DMS 273 (cell line): ENCODE data around the gene CBLN3.

Source experiments
- DNase-seq: peaks from one replicate; lab custom pipeline; 2025; ENCODE audit not compliant: unreplicated experiment; lab: John Stamatoyannopoulos, UW

CBLN3 gene

DNA sequence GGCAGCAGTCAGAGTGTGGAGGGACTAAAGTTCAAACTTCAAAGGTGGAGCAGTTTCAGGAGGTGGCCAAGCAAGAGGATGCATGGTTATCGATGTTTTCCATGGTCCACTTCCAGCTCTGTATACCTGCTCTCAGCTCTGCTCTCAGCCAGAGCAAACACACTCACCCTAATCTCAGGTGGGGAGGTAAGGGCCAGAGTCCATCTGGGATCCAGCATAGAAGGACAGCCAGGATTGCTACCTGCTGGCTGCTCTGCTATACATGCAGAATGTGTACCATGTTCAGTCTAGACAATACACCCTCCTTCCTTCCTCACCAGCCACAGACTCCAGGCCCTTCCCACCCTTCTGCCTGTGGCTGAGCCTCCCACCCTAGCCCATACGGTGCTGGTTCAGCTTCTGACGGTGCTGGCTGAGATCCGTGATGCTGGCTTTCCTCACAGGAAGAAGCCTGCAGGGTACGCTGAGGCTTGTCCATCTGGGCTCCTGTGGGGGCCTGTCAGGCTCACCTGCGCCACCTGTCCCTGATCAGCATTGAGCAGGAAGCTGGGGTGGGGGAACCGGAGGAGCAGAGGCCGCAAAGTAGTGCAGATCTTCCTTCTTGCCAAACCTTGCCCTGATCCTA, 2.4 kb downstream of the CBLN3 start:
- peak; percentile 58 for DNase-seq

DNA sequence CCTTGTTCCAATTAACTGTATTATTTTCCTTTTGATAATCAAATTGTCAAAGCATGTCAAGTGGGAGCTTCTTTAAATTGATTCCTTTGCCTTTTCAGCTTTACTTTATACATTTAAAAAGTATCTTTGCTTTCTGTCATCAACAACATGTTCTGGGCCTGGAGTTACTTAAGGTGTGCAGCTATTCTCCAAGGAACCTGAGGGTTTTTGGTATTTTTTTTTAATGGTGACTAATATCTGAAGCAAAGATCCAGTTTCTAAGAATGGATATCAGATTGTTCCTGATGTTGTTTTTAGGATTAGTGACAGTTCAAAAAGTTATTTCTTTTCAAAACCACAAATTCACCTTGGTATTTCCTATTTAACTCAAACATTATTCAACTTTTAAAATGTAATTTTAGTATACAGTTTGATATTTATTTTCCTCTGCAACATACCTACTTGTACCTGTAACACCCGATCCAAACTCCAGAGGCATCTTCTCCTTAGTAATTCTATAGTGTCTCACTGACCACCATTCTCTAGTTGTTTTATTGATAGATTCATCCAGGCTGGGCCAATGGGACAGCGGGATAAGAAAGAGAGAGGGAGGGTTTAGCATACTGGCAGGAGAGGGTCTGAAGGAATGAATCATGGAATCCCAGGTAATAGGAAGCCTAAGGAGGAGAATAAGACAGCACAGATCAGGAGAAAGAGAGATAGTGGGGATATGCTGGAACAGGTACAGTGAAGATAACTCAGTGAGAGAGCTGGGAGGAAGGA, 3.1 kb downstream of the CBLN3 start:
- DNase-seq: no peak

DNA sequence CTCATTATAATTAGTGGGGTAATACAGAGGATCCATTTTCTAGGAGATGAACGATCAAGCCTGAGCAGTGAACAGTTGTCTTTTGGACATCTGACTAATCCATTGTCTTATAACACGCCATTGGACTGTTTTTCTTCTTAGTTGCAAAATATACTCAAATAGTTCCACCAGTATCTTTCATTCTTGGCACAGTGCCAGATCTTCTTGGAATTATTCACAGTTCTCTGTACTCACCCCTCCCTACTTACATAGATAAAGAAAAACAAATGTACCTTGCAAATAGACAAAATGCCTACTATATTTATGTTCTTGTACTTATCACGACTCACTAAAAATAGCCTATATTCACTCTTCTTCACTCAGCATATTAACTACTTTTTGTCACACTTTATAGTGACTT, 3.8 kb downstream of the CBLN3 start:
- DNase-seq: peak; percentile 51

DNA sequence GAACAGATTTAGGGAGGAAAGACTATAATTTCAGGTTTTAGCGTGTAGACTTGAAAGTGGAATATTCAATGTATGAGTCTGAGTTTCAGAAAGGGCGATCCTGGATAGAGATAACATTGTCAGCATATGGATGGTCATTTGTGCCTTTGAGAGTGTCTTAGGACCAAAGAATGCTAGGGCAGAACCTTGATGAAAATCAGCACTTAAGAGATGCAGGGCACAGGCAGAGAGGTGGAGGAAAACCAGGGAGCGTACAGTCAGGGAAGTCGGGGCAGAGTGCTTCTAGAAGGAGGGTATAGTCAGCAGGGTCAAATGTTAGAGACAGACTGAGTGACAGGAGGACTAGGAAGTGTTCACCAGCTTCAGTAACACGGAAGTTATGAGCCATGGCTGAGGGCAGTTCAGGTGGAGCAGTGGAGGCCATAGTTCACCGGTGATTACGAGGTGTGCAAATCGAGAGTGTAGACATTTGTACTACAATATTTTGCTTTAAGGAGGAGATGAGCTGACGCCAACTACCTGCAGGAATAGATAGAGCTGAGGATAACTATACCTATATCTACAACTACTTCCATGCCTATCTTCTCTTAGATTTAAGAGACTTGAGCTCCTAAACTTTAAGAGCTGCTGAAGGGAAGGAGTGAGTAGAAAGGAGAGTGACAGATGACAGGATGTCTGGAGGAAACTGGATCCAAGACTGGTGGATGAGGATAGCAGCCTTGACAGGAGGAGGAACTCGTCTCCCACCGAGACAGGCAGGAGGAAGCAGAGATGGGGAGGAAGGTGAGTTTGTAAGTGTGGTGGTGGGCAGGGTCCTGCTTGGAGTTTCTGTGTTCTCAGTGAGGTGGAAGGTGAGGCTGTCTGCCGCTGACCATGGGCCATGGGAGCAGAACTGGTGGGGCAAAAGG, 6.5 kb downstream of the CBLN3 start:
- DNase-seq: no peak

DNA sequence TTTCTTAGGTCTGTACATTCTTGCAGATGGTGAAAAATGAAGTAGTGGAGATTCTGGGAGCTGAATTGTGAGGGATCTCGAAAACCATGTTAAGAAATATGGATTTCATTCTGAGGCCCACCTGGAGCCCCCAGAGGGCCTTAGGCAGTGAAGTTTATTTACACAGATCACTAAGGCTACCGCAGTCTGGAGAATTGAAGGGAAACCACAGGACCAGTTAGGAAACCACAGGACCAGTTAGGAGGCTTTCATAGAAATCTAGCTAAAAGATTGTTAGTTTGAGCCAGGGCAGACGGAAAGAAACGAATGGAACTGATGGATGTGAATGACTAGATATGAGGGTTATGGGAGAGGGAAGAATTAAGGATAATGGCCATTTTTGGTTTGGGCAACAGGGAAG, 7.2 kb downstream of the CBLN3 start:
- no peak for DNase-seq

DNA sequence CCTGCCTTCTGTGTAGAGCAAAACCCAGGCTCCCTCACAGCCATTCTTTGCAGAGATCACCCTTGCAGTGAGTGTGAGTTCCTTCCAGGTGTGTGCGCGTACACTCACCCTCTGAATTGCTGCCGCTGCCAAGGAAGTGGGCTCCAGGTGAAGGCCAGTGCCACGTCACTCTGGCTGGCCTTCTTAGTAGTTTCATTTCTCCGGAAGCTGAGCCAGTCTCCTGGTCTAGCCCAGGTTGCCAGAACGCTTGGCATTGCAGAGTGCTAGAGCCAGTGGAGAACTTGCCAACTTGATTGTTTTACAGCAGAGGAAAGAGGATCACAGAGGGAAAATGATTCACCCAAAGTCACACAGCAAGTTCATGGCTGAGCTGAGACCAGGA, 11.0 kb downstream of the CBLN3 start:
- DNase-seq: no peak

DNA sequence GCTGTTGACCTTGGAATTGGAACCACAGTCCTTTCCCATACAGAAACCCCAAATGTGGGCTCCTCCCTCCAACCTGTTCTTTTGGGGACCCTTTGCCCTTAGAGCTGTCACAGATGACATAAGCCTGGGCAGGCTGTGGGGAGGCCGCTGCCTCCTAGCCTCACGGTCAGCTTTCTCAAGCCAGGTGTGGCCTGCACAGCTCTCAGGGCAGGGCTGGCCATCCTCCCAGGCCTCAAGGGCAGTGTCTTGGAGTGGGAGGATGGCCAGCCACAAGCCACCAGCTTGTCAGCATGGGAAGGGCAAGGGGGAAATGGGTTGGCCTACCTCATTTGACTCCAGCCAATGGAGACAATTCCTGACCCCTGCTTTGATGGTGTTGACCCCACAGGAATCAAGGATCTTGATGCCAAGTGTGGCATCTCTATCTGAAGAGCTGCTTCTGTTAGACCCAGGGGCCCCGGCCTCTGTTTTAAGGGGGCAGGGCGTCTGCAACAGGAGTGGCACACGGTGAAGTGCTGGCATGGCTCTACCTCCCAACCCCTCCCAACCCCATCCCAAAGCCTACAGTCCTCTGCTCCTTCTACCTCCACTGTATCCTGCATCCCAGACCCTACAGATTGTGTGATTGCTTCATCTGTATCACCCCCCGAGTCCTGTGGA, 11.5 kb downstream of the CBLN3 start:
- no peak for DNase-seq

DNA sequence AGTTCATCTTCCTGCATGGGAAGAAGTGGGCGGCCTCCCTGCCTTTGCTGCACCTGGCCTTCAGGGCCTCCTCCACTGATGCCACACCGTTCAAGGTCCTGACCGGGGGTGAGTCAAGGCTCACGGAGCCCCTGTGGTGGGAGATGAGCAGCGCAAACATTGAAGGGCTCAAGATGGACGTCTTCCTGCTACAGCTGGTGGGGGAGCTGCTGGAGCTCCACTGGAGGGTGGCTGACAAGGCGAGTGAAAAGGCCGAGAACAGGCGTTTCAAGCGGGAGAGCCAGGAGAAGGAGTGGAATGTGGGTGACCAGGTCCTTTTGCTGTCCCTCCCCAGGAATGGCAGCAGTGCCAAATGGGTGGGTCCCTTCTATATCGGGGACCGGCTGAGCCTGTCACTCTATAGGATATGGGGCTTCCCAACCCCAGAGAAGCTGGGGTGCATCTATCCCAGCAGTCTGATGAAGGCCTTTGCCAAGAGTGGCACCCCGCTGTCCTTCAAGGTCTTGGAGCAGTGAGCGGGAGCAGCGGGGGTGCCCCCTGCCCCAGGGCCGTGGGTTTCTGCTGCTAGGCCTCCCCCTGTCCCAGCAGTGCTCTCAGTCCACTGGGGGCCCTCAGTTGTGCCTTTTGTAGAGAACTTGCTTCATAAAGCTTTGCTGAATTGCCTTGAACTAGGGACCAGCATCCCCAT, 12.4 kb downstream of the CBLN3 start:
- DNase-seq: no peak

DNA sequence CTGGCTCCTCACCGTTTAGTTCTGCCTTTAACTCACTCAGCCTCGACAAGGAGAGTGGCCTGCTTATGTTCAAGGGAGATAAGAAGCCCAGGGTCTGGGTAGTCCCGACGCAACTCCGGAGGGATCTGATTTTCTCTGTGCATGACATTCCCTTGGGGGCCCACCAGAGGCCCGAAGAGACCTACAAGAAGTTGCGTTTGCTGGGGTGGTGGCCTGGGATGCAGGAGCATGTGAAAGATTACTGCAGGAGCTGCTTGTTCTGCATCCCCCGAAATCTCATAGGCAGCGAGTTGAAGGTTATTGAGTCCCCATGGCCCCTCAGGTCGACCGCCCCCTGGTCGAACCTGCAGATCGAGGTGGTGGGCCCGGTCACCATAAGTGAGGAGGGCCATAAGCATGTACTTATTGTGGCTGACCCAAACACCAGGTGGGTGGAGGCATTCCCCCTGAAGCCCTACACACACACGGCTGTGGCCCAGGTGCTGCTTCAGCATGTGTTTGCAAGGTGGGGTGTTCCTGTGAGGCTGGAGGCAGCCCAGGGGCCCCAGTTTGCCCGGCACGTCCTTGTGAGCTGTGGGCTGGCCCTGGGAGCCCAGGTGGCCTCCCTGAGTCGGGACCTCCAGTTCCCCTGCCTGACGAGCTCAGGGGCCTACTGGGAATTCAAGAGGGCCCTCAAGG, 13.1 kb downstream of the CBLN3 start:
- no peak for DNase-seq

DNA sequence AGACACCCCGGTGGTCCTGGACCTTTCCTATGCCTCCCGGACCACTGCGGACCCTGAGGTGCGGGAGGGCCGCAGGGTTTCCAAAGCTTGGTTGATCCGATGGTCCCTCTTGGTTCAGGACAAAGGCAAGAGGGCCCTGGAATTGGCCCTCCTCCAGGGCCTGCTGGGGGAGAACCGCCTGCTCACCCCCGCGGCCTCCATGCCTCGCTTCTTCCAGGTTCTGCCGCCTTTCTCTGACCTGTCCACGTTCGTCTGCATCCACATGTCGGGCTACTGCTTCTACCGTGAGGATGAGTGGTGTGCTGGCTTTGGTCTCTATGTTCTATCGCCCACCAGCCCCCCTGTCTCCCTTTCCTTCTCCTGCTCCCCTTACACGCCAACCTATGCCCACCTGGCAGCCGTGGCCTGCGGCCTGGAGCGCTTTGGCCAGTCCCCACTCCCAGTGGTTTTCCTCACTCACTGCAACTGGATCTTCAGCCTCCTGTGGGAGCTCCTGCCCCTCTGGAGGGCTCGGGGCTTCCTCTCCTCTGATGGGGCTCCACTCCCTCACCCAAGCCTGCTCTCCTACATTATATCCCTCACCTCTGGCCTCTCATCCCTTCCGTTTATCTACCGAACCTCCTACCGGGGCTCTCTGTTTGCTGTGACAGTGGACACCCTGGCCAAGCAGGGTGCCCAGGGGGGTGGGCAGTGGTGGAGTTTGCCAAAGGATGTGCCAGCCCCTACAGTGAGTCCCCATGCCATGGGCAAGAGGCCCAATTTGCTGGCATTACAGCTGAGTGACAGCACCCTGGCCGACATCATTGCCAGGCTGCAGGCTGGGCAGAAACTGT, 13.8 kb downstream of the CBLN3 start:
- DNase-seq: no peak

DNA sequence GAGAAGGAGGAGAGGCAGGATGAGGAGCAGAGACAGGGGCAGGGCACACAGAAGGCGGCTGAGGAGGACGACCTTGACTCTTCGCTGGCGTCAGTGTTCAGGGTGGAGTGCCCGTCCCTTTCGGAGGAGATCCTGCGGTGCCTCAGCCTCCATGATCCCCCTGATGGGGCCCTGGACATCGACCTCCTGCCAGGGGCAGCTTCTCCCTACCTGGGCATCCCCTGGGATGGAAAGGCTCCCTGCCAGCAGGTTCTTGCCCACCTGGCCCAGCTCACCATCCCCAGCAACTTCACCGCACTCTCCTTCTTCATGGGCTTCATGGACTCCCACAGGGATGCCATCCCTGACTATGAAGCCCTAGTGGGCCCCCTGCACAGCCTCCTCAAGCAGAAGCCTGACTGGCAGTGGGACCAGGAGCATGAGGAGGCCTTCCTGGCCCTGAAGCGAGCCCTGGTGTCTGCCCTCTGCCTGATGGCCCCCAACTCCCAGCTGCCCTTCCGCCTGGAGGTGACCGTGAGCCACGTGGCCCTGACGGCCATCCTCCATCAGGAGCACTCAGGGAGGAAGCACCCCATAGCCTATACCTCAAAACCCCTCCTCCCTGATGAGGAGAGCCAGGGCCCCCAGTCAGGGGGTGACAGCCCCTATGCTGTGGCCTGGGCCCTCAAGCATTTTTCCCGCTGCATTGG, 14.6 kb downstream of the CBLN3 start:
- DNase-seq: no peak

DNA sequence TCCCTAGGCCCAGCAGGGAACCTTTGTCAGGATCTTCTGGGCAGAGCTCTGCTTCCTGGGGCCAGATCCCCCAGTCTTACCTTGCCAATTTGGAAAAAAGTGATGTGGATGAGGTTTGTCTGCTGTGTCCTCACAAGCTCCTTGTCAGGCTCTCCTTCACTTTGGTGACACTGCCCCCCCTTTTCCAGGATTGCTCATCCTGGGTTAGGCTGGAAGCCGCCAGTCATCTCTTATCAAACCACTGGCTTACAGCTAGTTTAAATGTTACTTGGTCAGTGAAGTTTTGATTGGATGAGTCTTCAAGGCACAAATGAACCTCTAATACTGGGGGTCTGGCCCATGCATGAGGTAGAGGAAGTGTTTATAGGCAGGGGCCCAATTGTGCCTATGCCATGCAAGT, 15.4 kb downstream of the CBLN3 start:
- DNase-seq: no peak

DNA sequence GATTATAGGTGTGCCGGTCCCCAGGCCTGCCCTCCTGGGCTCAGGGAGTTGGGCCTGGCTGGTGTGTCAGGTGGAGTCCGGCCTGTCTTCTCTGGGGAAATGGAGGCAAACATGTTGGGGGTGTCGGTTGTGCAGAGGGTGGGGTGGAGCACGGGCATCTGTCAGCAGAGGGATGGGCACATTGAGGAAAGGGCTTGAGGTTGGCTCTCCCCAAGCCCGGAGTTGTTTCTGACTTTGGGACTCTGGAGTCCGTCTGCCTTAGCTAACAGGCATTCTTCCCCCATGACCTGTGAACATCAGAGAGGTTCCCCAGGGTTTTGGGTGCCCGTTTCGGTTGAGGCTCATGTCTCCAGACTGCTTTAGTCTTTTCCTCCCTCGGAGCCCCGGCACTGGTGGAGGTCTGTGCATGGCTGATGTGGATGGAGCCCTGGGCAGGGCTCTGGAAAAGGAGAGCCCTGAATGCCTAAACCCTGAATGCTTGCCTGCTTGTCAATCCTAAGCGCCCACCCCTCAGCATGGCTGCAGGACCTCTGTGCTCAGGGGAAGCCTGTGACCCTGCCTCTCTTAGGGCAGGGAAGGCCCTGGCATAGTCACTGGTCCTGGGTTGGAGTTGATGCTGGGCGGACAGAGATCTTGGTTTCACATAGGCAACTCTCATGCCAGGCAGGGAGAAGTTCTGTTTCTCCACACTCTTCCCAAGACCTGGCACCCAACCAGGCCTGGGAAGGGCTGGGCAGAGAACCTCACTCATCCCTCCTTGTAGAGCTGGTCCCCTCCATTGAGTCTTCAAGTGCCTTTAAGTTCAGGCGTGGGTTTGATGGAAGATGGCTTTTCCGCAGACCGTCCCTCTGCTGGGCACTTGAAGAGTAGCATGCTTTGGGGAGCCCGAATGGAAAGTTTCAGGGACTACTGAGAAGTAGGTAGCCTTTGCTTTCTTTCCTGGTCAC, 17.8 kb downstream of the CBLN3 start:
- peak; percentile 73 for DNase-seq

DNA sequence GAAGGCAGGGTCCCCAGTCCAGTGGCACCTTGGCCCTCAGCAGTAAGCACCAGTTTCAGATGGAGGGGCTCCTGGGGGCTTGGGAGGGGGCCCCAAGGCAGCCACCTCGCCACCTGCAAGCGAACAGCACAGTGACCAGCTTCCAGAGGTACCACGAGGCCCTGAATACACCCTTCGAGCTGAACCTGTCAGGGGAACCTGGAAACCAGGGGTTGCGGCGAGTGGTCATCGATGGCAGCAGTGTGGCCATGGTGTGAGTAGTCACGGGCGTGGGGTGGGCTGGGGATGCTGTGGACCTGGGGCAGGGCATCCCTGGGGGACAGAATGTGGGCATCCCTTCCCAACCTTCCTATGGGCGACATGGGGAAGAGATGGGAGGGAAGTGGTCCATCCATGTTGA, 19.5 kb downstream of the CBLN3 start:
- DNase-seq: no peak

DNA sequence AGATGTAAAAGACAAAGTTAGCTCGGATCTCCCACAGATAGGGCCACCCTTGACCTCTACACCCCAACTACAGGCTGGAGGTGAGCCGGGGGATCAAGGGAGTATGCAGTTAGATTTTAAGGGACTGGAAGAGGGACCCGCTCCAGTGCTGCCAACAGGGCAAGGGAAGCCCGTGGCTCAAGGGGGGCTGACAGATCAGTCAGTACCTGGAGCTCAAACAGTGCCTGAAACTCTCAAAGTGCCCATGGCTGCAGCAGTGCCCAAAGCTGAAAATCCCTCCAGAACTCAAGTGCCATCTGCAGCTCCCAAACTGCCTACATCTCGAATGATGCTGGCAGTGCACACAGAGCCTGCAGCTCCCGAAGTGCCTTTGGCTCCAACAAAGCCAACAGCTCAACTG, 20.3 kb downstream of the CBLN3 start:
- DNase-seq: peak; percentile 74

DNA sequence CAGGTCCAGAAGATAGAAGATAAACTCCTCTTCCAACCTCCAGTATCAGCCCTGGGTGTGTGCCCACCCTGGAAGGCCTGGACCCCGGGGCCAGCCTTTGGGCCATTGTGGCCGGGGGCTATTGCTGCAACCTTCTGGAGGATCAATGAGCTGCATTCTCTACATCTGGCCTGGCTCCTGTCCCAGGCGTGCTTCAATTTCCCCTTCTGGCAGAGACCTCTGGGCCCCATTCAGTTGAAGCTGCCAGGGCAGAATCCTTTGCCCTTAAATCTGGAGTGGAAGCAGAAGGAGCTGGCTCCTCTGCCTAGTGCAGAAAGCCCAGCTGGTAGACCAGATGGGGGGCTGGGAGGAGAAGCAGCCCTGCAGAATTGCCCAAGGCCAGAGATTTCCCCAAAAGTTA, 20.7 kb downstream of the CBLN3 start:
- DNase-seq: peak; percentile 97

DNA sequence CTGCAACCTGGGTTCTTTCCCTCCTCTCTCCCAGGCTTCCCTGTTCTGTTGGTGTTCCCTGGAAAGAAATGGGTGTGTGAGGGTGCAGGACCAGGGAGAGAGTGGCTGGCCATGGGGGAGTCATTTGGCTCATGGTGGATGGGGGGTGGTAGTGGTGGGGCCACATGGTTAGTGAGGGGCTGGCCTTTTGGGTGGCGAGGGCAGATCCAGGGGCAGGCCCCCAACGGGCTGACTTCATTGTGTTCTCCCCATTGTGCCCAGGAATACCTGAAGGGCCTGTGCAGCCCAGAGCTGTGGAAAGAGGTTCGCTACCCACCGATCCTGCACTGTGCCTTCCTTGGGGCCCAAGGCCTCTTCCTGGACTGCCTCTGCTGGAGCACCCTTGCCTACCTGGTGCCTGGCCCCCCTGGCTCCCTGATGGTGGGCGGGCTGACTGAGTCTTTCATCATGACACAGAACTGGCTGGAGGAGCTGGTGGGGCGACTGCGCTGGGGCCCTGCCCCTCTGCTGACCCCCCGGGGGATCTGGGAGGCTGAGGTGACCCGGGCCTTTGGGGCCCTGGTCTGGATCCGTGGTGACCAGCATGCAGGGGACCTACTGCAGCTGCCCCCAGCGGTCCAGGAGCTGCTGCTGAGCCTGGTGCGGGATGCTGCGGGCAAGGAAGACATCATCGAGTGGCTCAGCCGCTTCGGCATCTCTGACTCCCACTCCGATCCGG, 21.7 kb downstream of the CBLN3 start:
- DNase-seq: no peak
